ENCODE measurements around the gene MUC5B.
A peak's percentile ranks its signal among the peaks of the same experiment; 100 is the strongest.

The MUC5B gene

GRCh38 chr11:1303126-1303821, 80.4 kb downstream of the MUC5B start:
- no peak for DNase-seq

- no peak for DNase-seq
Measured at GRCh38 chr11:1303973-1304372, 81.1 kb downstream of the MUC5B start.

- no peak for DNase-seq
Measured at GRCh38 chr11:1304380-1304779, 81.5 kb downstream of the MUC5B start.

DNA sequence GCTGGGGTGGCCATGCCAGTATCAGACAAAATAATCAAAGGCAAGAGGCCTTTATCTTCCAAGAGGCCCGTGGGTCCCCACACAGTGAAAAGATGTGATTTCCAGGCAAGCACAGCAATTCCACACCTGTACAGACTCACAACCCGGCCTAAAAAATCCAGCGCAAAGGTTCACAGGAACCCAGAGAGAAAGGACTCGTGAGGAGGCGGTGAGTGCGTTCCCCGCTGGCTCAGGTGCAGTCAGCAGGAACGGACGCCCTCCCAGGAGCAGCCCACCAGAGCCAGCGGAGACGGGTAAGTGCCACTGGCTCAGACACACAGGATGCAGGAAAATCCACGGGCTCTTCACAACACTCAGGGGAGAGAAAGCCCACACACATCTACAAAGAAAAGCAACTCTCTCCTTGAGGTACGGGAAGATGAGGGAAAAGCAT, 82.2 kb downstream of the MUC5B start:
- DNase-seq, result no peak

DNA sequence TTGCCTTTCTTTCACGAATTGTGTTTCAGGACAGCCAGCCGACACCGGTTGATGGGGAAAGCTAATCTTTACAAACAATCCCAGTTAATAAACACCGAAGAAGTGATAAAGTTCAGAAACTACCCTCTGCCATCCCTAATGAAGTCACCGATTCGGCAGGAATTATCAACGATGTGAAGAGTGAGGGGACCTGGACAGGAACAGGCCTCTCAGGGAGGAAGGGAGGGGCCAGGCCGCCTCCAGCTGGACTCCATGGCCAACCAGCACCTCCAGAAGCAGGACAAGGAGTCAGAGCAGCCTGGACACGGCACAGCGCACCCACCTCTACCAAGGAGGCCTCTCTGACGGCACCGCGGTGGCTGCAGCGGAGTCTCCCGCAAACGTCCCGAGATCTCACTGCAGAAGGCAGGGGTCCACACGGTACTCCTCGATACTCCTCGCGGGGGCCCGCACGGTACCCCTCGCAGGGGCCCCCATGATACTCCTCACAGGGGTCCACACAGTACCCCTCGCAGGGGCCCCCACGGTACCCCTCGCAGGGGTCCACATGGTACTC, 82.7 kb downstream of the MUC5B start:
- DNase-seq, result no peak

- no peak for DNase-seq
Measured at GRCh38 chr11:1306186-1307162, 83.6 kb downstream of the MUC5B start.

DNA sequence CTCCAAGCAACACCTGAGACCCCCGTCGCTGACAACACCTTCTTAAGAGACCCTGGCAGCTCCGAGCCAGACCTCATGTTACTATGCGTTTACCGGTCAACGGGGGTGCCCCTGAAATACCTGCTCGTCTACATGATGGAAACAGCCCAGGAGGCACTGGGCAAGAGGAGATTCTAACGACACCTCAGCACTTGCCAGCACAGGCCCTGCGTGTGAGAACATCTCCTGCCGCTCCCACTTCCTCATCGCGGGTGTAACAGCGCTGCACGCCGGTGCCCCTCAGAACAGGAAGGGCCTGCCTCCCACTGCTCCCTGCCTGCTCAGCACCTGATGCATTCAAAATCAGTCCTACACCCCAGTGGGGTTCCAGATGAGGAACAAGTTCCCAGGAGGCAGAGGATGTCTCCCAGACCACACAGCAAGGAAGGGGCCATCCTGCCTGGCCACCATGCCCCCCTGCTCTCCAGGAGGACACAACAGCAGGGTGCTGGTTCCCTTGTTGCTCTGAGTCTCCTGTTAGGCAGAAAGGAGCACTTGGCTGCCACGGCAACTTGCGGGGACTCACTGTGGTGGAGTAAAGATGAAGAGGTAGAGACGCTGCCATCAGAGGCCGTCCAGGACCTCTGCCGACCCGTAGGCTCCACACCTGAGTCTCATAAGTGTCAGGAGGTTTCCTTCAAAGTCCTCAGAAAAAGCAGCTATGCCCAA, 84.5 kb downstream of the MUC5B start:
- DNase-seq, result no peak

- no peak for DNase-seq
Measured at GRCh38 chr11:1307998-1308742, 85.3 kb downstream of the MUC5B start.

DNA sequence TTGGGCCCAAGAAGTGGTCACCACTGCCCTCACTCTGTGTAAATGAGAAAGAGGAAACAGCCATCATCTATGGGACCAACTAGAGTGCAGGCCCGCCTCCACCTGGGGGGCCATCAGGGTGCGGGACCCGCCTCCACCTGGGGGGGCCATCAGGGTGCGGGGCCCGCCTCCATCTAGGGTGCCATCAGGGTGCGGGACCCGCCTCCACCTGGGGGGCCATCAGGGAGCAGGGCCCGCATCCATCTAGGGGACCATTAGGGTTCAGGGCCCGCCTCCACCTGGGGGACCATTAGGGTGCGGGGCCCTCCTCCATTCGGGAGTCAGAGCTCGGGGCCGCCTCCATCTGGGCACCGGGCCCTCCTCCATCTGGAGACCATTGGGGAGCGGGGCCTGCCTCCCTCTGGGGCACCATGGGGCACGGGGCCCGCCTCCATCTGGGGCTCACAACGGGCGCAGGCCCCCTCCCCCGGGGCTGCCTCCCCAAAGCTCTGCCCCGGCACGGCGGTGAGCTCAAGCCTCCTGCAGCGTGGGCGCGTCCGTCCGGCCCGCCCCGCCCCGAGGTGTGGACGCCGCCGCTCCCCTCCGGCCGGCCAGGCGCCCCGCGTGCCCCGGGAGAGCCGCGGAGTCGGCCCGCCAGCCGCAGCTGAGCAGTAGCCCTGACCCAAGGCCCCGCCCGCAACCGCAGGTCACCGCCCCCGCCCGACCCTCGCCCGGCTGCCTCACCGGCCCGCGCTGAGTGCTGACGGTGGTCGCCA, 86.1 kb downstream of the MUC5B start:
- no peak for DNase-seq

DNA sequence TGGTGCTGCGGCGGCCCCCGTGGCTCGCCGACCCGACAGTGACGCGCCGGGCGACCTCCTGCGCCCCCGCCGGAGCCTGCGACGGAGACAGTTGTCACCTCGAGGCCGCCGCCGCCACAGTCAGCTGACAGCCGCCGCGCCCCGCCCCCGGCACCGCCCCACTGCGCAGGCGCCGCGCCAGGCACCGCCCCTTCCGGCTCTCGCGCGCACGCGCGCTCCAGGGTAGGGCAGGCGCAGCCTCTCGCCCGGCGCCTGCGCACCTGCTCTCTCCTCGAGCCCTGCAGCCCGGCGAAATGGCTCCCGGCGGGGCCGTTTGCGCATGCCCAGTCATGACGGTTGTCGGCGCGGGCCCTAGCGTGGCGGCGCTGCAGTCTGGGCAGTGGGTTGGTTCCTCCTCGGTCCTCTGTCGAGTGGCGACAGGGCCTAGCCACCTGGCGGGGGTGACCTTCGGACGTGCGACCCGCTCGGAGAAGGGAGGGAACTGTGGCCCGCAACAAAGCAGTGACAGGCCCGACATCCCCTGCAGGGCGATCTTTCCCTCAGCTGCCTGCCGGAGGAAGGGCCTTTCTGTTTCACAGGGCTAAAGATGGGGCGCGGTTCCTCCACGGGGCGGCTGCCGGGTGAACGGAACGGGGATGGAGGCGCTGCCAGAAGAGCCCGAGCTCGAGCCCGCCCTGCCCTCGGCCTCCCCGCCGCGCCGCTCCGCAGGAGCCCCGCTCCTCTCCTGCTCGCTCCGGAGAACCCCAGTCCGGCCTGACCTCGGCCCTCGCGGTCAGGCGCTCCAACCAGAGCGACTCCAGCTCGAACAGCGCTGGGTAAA, 86.8 kb downstream of the MUC5B start, which contains the start of gene TOLLIP:
Gene TOLLIP (minus strand): TSS at position 135 of the 820 bp plus-strand sequence. CDS start 134 bp downstream, at position 1.
- peak; percentile 67 for DNase-seq

- no peak for DNase-seq
Measured at GRCh38 chr11:1310318-1310687, 87.4 kb downstream of the MUC5B start.

GRCh38 chr11:1310772-1311468, 88.1 kb downstream of the MUC5B start:
- DNase-seq, result no peak
